HG02798 (cell line): ENCODE data around the gene MGAT5.
A peak's percentile ranks its signal among the peaks of the same experiment; 100 is the strongest.

Source experiments
- ATAC-seq: cut with Tn5 transposase; IDR thresholded peaks from one replicate; pipeline ENCODE4 v1.9.1; 2021; ENCODE audit warnings: mild to moderate bottlenecking; ENCODE audit not compliant: unreplicated experiment, poor library complexity

MGAT5 gene

DNA sequence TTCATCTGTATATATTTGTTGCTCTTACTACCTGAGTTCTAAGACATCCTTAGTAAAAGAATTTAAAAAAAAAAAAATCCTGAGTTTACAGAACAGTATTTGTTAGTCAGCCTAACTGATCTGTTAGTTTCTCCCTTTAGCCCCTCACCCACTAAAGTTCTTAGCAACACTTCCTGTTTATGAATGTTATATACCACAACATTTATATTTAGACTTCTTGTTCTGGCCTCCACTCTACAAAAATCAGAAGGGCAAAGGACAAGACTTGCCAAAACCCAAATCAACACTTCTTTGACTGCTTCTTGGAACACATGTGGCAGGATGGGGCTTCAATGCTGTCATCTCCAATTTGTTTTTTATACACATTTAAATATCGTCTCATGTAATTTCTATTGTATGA lies 71.1 kb downstream of the MGAT5 start:
- peak; percentile 54 for ATAC-seq

- no peak for ATAC-seq
Observed at GRCh38 chr2:134325696-134326095, 71.8 kb downstream of the MGAT5 start.

DNA sequence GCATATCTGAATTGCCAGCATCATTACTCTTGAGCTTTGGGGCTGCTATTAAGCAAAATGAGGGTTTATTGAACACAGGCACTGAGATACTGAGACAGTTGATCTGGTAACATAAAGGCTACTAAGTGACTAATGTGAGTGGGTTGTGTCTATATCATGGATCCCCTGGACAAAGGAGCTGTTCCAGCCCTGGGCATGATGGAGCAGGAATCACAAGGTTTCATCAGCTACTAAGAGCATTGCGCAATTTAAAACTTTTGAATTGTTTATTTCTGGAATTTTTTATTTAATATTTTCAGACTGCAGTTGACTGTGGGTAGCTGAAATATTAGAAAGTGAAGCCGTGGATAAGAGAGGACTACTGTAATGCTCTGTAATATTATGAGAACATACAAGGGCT lies 73.5 kb downstream of the MGAT5 start:
- ATAC-seq, result no peak

- no peak for ATAC-seq
Observed at GRCh38 chr2:134331081-134331480, 77.2 kb downstream of the MGAT5 start.

DNA sequence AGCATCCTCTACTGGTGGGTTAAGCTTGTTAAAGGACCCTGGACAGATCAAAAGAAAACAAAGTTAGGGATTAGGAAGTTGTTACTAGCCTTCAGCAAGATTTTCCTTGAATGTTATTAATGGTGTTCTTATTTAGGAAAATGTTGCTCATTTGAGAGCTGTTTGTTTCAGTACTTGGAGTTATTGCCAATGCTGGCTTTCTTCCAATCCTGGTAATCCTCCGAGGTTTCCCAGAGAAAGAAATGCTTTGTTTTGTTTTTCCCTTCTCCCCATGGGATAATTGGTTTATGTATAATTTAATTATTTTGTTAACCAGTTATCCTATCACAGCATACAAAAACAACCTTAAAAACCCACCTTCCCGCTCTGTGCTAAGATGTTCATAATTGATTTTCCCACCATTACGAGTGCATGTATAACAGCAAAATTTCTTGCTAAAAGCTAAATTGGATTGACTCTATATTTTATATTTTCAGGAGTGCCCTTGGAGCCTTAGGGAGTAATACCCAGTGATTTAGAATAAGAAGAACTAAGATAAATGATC lies 79.8 kb downstream of the MGAT5 start:
- no peak for ATAC-seq

DNA sequence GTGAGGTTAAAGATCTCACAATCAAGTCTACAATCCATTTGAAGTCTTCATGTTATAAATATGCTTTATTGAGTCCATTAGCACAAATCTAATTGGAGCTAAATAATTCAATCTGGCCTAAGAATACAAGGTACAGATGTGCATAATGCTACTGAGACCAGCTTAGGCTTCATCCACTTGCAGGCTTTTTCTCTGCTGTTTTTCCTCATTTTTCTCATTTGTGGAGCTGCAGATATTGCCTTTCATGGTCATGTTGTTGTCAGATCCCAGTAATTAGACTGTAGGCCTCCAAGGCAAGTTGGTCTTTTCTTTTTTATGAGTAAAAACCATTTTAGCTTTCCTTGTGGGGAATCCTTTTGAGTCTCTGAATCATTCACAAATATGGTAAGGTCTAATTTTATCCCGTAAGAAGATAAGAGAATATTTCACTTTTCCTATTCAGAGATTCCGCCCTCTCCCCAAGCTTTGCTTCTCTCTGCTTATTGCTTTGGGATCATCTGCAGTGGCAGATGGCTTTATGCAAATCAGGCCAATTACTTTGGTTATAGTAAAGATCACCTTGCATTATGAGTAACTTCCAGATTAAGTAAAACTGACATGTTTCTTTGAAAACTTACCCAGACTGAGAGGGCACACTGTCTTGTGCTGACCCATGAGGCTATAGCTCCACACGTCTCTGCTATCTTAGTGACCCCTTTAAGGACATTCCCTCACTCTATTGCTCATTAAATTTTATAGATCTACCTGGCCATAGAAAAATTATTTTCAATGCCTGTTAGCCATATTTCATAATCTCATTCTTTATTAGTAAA lies 80.9 kb downstream of the MGAT5 start:
- ATAC-seq, result no peak

DNA sequence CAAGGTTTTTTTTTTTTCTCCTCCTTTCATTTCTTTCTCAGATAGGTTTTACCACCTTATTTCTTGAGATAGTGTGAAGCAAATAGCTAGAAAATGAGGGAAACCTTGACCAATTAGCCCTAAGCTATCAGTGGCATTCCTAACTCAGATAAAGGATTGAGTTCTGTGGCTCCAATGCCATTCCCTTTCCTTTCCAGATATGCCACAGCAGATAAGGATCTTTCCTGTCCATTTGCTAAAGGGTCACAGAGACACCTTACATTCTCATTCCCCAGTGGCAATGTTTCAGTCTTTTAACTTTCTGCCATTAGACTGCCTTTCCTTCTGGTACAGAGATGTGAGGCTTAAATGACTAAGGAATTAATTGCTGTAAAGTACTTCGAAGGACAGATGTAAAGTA lies 81.7 kb downstream of the MGAT5 start:
- no peak for ATAC-seq

- ATAC-seq, result peak; percentile 88
Observed at GRCh38 chr2:134336352-134336751, 82.5 kb downstream of the MGAT5 start.

GRCh38 chr2:134336921-134337320 lies 83.0 kb downstream of the MGAT5 start:
- ATAC-seq, result no peak

GRCh38 chr2:134337631-134338030 lies 83.8 kb downstream of the MGAT5 start:
- ATAC-seq, result no peak

- no peak for ATAC-seq
Observed at GRCh38 chr2:134338208-134338607, 84.3 kb downstream of the MGAT5 start.

- no peak for ATAC-seq
Observed at GRCh38 chr2:134341476-134341875, 87.6 kb downstream of the MGAT5 start.

DNA sequence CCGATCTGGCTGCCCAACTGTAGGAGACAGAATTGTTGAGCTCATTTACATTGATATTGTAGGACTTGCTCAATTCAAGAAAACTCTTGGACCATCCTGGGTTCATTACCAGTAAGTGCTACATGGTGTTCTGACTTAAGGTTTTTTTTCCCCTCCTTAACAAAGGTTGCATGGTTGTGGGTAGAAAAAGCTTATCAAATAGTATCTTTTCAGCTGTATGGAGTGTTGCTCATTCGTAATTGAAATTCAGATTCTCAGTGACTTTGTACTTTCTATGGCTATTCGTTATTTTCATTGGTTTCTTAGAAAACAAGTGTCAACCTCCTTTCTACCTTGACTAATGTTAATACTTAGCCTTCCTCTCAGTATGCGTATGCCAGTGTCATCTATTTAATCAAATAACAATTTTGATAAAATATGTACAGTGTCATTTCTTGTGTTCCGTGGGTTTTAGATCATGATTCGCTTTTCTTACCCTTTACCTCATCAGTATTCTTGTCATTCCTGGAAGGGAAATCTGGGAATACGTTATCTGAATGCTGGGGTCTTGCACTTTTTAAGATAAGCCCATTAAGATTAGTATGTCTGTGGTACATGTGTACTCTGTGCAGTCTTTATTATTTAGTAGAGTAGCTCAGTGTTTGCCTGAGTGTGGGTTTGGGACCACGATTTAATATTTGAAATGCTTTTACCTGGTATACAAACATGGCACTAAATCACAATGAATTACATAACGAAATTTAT lies 91.3 kb downstream of the MGAT5 start:
- ATAC-seq, result no peak

- no peak for ATAC-seq
Observed at GRCh38 chr2:134346141-134346540, 92.3 kb downstream of the MGAT5 start.

DNA sequence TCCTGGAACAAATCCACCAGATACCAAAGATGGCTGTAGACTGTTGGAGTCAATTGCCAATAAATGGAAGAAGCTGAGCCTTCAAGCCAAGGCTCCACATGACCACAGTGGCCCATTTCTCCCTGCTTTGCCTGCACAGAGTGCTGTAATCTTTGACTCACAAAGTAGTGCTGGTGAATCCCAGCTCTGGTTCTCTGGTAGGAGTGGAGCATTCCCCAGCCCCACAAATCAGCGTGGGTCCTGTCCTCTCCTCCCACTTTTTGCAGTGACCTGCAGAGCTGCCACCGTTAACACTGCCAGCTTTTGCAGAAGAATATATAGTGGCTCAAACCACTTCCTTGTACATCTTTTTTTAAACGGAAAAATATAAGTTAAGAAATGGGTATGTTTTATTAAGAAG lies 93.9 kb downstream of the MGAT5 start:
- ATAC-seq, result no peak

GRCh38 chr2:134348239-134348638 lies 94.4 kb downstream of the MGAT5 start:
- ATAC-seq, result no peak

GRCh38 chr2:134348760-134349159 lies 94.9 kb downstream of the MGAT5 start:
- ATAC-seq, result no peak

GRCh38 chr2:134351016-134351415 lies 97.1 kb downstream of the MGAT5 start:
- no peak for ATAC-seq

DNA sequence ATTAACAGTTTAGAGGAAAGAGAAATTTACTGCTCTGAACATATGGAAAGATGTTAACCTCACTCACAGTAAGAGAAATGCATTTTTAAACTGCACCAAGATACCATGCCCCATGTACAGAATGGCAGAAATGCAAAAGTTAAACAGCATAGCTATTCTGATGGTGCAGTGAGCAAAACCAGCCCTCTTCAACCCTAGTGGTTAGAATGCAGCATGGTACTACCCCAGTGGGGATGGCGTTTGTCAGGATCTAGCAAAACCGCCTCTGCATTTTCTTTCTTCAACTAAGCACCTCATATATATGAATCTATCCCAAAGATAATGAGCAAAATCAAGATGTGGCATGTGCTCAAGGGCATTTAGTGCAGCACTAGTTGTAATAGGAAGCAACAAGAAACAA lies 98.0 kb downstream of the MGAT5 start:
- no peak for ATAC-seq

- ATAC-seq, result peak; percentile 38
Observed at GRCh38 chr2:134352844-134353243, 99.0 kb downstream of the MGAT5 start.

- ATAC-seq, result no peak
Observed at GRCh38 chr2:134354611-134355010, 100.7 kb downstream of the MGAT5 start.
